ENCODE data around the gene SFSWAP. TPM values are rescaled to one million over a fixed set of nuclear protein-coding genes. Genes with fewer than 3 reads are reported as not detected.

Gene SFSWAP
- total RNA-seq, 1 experiment from 2014 or later: 48.1 TPM

DNA sequence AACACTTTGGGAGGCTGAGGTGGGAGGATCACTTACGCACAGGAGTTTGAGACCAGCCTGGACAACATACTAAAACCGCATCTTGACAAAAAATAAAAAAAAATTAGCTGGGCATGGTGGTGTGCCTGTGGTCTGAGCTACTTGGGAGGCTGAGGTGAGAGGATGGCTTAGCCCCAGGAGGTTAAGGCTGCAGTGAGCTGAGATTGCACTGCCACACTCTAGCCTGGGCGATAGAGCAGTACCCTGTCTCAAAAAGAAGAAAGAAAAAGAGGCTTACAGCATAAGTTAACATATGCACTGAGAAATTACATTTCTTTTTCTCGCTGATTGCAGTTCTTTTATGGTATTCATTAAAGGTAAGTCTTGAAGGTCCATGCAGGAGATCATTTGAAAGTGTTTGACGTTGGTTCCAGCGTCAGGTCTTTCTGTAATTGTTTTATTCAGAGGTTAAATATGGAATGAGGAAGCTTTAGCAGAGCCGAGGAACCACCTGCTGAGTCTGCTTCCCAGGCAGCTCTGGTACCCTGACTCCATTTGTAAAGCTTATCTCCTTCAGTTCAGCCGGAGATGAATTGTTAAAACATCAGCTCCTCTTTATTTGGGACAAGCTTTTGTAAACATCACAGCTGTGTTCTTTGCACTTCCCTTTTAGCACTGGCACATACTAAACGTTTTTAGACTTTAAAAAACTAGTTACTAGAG is 18.5 kb downstream of the SFSWAP start:
- no peak overlapping the region for H3K56ac ChIP-seq (ENCODE audit: insufficient read length, low read depth, low read length)
- Mint-ChIP-seq H3K36me3 (ENCODE audit: insufficient read depth in 1 of 3, low read depth in 3 of 3) (peaks cover 72 to 93% (median 87%) of the 10 kb centered on the region in 3 experiments), H3K4me3 (peak overlapping the region in 1 of 2 experiments; percentile 32; a peak in 1 of 5 replicates), H3K27me3 (ENCODE audit: low read depth) (no peaks in the 10 kb centered on the region), H3K9me3 (no peaks in the 10 kb centered on the region), H3K4me1 (peaks cover 34 to 41% of the 10 kb centered on the region in 2 experiments), H3K27ac (peak overlapping the region; percentile 30 to 97 (median 96))
- no peaks in the 10 kb centered on the region for H3K9me3 ChIP-seq (ENCODE audit: control insufficient read depth, low read depth, low read length)
- H3K4me2 ChIP-seq (ENCODE audit: insufficient read depth, insufficient read length, low read length): no peak overlapping the region
- H3T11ph ChIP-seq (ENCODE audit: low read length): no peak overlapping the region
- H4K20me1 ChIP-seq (ENCODE audit: control insufficient read depth, insufficient read depth, insufficient read length): no peaks in the 10 kb centered on the region
- no peak overlapping the region for H4K8ac ChIP-seq (replicated peaks; ENCODE audit: insufficient read length, low read depth, low read length)
- no peak overlapping the region for H3K14ac ChIP-seq (ENCODE audit: insufficient read depth, low read length)
- no peak overlapping the region for H3K18ac ChIP-seq (ENCODE audit: insufficient read length, low read depth, low read length)
- H3K79me1 ChIP-seq (ENCODE audit: insufficient read depth, low read depth, low read length, poor library complexity, severe bottlenecking): no peaks in the 10 kb centered on the region
- no peaks in the 10 kb centered on the region for H3K27me3 ChIP-seq (ENCODE audit: insufficient read depth, low read length)
- peak overlapping the region; percentile 9 for H3K27ac ChIP-seq (ENCODE audit: insufficient read length, low read depth, low read length)
- no CpG with 5 or more reads among the region's 9 CpGs for WGBS (ENCODE audit: extremely low coverage, insufficient read length, low lambda C conversion rate)
- peak; percentile 38 for DNase-seq
- TF ChIP-seq, protein P1, sequence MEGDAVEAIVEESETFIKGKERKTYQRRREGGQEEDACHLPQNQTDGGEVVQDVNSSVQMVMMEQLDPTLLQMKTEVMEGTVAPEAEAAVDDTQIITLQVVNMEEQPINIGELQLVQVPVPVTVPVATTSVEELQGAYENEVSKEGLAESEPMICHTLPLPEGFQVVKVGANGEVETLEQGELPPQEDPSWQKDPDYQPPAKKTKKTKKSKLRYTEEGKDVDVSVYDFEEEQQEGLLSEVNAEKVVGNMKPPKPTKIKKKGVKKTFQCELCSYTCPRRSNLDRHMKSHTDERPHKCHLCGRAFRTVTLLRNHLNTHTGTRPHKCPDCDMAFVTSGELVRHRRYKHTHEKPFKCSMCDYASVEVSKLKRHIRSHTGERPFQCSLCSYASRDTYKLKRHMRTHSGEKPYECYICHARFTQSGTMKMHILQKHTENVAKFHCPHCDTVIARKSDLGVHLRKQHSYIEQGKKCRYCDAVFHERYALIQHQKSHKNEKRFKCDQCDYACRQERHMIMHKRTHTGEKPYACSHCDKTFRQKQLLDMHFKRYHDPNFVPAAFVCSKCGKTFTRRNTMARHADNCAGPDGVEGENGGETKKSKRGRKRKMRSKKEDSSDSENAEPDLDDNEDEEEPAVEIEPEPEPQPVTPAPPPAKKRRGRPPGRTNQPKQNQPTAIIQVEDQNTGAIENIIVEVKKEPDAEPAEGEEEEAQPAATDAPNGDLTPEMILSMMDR (conservative IDR thresholded peaks at IDR 0.05): no peak
- H3K79me2 ChIP-seq (ENCODE audit: insufficient read depth, low read length): peaks cover 2% of the 10 kb centered on the region; the same call in 1 of the 2 replicates
- no peak overlapping the region for H4K91ac ChIP-seq (ENCODE audit: insufficient read length, low read depth, low read length)
- no peak overlapping the region for H2BK120ac ChIP-seq (ENCODE audit: low read depth, low read length, poor library complexity, severe bottlenecking)
- no peak overlapping the region for H4K5ac ChIP-seq (ENCODE audit: insufficient read length, low read depth, low read length)
- H3K4me1 ChIP-seq (ENCODE audit: insufficient read depth, low read length): peaks cover 11% of the 10 kb centered on the region
- H2BK12ac ChIP-seq (ENCODE audit: insufficient read length, low read depth, low read length): no peak overlapping the region
- no peak overlapping the region for H3K9ac ChIP-seq (ENCODE audit: extremely low read depth, insufficient read length, low read length)
- no peak overlapping the region for H2BK5ac ChIP-seq (ENCODE audit: insufficient read length, low read length)
- no peak overlapping the region for H3K23ac ChIP-seq (ENCODE audit: insufficient read length, low read depth, low read length)
- no peak overlapping the region for H2AFZ ChIP-seq (ENCODE audit: low read length)
- H2AK5ac ChIP-seq (ENCODE audit: insufficient read length, low read length): no peak overlapping the region
- no peak overlapping the region for H2BK20ac ChIP-seq (ENCODE audit: low read depth, low read length, poor library complexity, severe bottlenecking)
- H3K4ac ChIP-seq (ENCODE audit: low read depth, low read length): no peak overlapping the region
- H2BK15ac ChIP-seq (ENCODE audit: low read depth, low read length): no peak overlapping the region
- H3K23me2 ChIP-seq (ENCODE audit: insufficient read length, low read depth, low read length, poor library complexity, severe bottlenecking): no peaks in the 10 kb centered on the region

Measured in H9 (cell line).